K562 (cell line): Measurements from ENCODE around the gene ACP5. TPM values are rescaled to one million over a fixed set of nuclear protein-coding genes. Genes with fewer than 3 reads are reported as not detected.

ENCODE experiments used
- CLOCK ChIP-seq: fragments of 250-450 bp; sonication (Bioruptor Pico); IDR thresholded peaks from 2 replicates; pipeline ENCODE4 v1.4.0; 2020; ENCODE audit warnings: mild to moderate bottlenecking, moderate library complexity, borderline replicate concordance
- FOXJ2 ChIP-seq: fragments of 200-800 bp; sonication (Bioruptor generic); IDR thresholded peaks from 2 replicates; pipeline ENCODE4 v1.6.1; 2016; ENCODE audit warnings: missing genetic modification characterization, missing compliant biosample characterization
- FOXP4 ChIP-seq: sonication (generic); formaldehyde crosslinking; IDR thresholded peaks from 2 replicates; pipeline ENCODE4 v1.8.0; 2022; ENCODE audit warnings: mild to moderate bottlenecking, missing genetic modification reagents, borderline replicate concordance
- KDM4B ChIP-seq, 2 experiments: fragments of 450-650 bp in 1 of 2; sonication (generic) in 1 of 2; IDR thresholded peaks; 2 replicates each; pipeline ENCODE4 v1.6.1; 2016 to 2017; ENCODE audit warnings: borderline replicate concordance in 2 of 2, antibody characterized with exemption in 1 of 2, low read depth in 1 of 2, mild to moderate bottlenecking in 1 of 2
- KLF1 ChIP-seq: fragments of 450-650 bp; IDR thresholded peaks from 2 replicates; pipeline ENCODE4 v1.6.1; 2016; ENCODE audit warnings: missing genetic modification characterization, missing compliant biosample characterization
- MECOM ChIP-seq: fragments of 250-450 bp; sonication (Bioruptor Pico); IDR thresholded peaks from 2 replicates; pipeline ENCODE4 v1.8.0; 2022; ENCODE audit warnings: inconsistent platforms
- MTA1 ChIP-seq: fragments of 450-650 bp; IDR thresholded peaks from 2 replicates; pipeline ENCODE4 v1.6.1; 2017; ENCODE audit warnings: borderline replicate concordance
- SFPQ ChIP-seq: fragments of 200-400 bp; formaldehyde crosslinking; IDR thresholded peaks from 2 replicates; pipeline ENCODE4 v1.6.1; 2017; ENCODE audit warnings: mild to moderate bottlenecking, low read depth, low read length, moderate library complexity
- SRSF3 ChIP-seq: fragments of 200-400 bp; formaldehyde crosslinking; IDR thresholded peaks from 2 replicates; pipeline ENCODE4 v1.6.1; 2016; ENCODE audit warnings: mild to moderate bottlenecking, low read length, moderate library complexity; ENCODE audit not compliant: insufficient read depth
- ZKSCAN1 ChIP-seq: fragments of 150-350 bp; IDR thresholded peaks from 2 replicates; pipeline ENCODE4 v1.6.1; 2016; ENCODE audit warnings: low read depth, low read length
- ZNF445 ChIP-seq: fragments of 250-450 bp; sonication (Bioruptor Pico); IDR thresholded peaks from 2 replicates; pipeline ENCODE4 v1.4.0; 2020; ENCODE audit warnings: low read depth, mild to moderate bottlenecking, moderate library complexity
- ZNF77 ChIP-seq: fragments of 250-450 bp; sonication (Bioruptor Pico); IDR thresholded peaks from 2 replicates; pipeline ENCODE4 v1.5.0; 2020
- polyA plus RNA-seq, 8 experiments: library from polyadenylated mRNA; depleted of rRNA in 4 of 8; stranded (reverse) in 5 of 8; unstranded in 3 of 8; fragments of >200 nt; fragmentation: Nextera tagmentation in 2 of 8; fragmentation: Illumina TruSeq in 1 of 8; extraction: Ambion mirVana in 2 of 8; extraction: Trizol in 1 of 8; gene quantifications; 2 replicates each; pipeline versions ENCODE4 v1.2.1 to v1.2.3, GENCODE V29; 2011 to 2014; ENCODE audit warnings: inconsistent platforms in 1 of 8, missing spikeins in 1 of 8
- total RNA-seq, 7 experiments: library from RNA; depleted of rRNA in 6 of 7; stranded (reverse); fragments of >200 nt in 6 of 7; fragmentation: Illumina TruSeq in 2 of 7; extraction: Trizol in 2 of 7; gene quantifications; 2 replicates each; pipeline versions ENCODE4 v1.2.1 to v1.2.3, GENCODE V29; 2011 to 2021; ENCODE audit warnings: low replicate concordance in 1 of 7
- TF ChIP-seq, protein P1 (sequence below): fragments of 450-650 bp; formaldehyde crosslinking; IDR thresholded peaks from 2 replicates; pipeline ENCODE4 v1.4.0; 2020; ENCODE audit warnings: mild to moderate bottlenecking, moderate library complexity
- TF ChIP-seq, protein P2 (sequence below): sonication (generic); formaldehyde crosslinking; IDR thresholded peaks from 2 replicates; pipeline ENCODE4 v1.8.1; 2023; ENCODE audit warnings: mild to moderate bottlenecking, missing genetic modification reagents

The ACP5 gene
- total and polyA plus RNA-seq, 9 of the 15 experiments (the other 6 are each of a cell fraction or from before 2014, with no cell fraction given) = 0.06 to 1.1 (median 0.31) TPM; not detected in 1

GRCh38 chr19:11578258-11579142 lies 1.1 kb upstream of the ACP5 start (continued):
- TF ChIP-seq, protein P1, sequence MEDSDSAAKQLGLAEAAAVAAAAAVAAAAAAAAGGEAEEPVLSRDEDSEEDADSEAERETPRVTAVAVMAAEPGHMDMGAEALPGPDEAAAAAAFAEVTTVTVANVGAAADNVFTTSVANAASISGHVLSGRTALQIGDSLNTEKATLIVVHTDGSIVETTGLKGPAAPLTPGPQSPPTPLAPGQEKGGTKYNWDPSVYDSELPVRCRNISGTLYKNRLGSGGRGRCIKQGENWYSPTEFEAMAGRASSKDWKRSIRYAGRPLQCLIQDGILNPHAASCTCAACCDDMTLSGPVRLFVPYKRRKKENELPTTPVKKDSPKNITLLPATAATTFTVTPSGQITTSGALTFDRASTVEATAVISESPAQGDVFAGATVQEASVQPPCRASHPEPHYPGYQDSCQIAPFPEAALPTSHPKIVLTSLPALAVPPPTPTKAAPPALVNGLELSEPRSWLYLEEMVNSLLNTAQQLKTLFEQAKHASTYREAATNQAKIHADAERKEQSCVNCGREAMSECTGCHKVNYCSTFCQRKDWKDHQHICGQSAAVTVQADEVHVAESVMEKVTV (CRISPR knock-in tag) = no peak
- TF ChIP-seq CLOCK (CRISPR knock-in tag) (no peak; the same call in 1 of the 2 replicates), KDM4B (IDR thresholded peaks at IDR 0.05; ENCODE audit: borderline replicate concordance in 2 of 2, low read depth in 1 of 2) (peak in 1 of 2 experiments; percentile 72; a peak in 1 of 4 replicates), MECOM (CRISPR knock-in tag) (no peak), MTA1 (0 out of 2 replicates have a peak, but pooled peaks have one; percentile 38), FOXP4 (CRISPR knock-in tag) (0 out of 2 replicates have a peak, but pooled peaks have one; percentile 49), ZNF445 (CRISPR knock-in tag) (no peak), ZNF77 (CRISPR knock-in tag) (no peak), SFPQ (no peak), KLF1 (tag) (no peak), ZKSCAN1 (no peak), SRSF3 (no peak), FOXJ2 (no peak)
- TF ChIP-seq, protein P2, sequence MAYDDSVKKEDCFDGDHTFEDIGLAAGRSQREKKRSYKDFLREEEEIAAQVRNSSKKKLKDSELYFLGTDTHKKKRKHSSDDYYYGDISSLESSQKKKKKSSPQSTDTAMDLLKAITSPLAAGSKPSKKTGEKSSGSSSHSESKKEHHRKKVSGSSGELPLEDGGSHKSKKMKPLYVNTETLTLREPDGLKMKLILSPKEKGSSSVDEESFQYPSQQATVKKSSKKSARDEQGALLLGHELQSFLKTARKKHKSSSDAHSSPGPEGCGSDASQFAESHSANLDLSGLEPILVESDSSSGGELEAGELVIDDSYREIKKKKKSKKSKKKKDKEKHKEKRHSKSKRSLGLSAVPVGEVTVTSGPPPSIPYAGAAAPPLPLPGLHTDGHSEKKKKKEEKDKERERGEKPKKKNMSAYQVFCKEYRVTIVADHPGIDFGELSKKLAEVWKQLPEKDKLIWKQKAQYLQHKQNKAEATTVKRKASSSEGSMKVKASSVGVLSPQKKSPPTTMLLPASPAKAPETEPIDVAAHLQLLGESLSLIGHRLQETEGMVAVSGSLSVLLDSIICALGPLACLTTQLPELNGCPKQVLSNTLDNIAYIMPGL (CRISPR knock-in tag) = no peak
